ENCODE measurements around the gene UBE2V1. TPM values are rescaled to one million over a fixed set of nuclear protein-coding genes. Genes with fewer than 3 reads are reported as not detected.
A peak's percentile ranks its signal among the peaks of the same experiment; 100 is the strongest.

Gene UBE2V1
- total RNA-seq, 4 donors from 2014 or later, result 80.5 to 162 (median 99.0) TPM

DNA sequence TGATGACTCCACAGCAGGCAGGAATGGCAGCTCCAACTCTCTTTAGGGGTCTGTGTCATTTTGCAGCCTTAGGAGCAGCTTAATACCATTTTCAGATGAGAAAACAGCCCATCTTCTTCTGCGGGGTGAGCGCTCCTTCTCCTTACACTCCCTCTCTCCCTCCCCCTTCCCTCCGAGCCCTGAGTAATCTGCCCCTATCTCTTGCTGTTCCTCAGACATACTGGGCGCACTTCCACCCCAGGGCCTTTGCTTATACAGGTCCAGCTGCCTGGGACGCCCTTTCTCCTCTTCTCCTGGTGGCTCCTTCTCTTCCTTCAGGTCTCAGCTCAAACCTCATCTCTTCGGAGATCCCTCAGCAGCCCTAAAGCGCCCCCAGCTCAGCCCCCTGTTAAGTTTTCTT, 75.4 kb downstream of the UBE2V1 start:
- Histone ChIP-seq H3K9me3 (no peaks in the 10 kb centered on the region), H3K4me1 (peaks cover 36% of the 10 kb centered on the region), H3K36me3 (no peaks in the 10 kb centered on the region), H3K27ac (no peak overlapping the region), H3K4me3 (no peak overlapping the region), H3K27me3 (no peaks in the 10 kb centered on the region)
- TF ChIP-seq, protein P1, sequence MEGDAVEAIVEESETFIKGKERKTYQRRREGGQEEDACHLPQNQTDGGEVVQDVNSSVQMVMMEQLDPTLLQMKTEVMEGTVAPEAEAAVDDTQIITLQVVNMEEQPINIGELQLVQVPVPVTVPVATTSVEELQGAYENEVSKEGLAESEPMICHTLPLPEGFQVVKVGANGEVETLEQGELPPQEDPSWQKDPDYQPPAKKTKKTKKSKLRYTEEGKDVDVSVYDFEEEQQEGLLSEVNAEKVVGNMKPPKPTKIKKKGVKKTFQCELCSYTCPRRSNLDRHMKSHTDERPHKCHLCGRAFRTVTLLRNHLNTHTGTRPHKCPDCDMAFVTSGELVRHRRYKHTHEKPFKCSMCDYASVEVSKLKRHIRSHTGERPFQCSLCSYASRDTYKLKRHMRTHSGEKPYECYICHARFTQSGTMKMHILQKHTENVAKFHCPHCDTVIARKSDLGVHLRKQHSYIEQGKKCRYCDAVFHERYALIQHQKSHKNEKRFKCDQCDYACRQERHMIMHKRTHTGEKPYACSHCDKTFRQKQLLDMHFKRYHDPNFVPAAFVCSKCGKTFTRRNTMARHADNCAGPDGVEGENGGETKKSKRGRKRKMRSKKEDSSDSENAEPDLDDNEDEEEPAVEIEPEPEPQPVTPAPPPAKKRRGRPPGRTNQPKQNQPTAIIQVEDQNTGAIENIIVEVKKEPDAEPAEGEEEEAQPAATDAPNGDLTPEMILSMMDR (IDR thresholded peaks at IDR 0.05), result no peak
- TF ChIP-seq POLR2A (IDR thresholded peaks at IDR 0.05), result no peak
- no peak for TF ChIP-seq POLR2AphosphoS5 (IDR thresholded peaks at IDR 0.05)
- no peak for TF ChIP-seq EP300 (IDR thresholded peaks at IDR 0.05)
- WGBS, result 84% methylated on average over 7 of the region's 7 CpGs
- no peak for DNase-seq (ENCODE audit: low spot score in 2 of 2)

GRCh38 chr20:50037123-50037522, 75.8 kb downstream of the UBE2V1 start:
- Histone ChIP-seq H3K9me3 (no peaks in the 10 kb centered on the region), H3K4me3 (no peak overlapping the region), H3K4me1 (peaks cover 36% of the 10 kb centered on the region), H3K27ac (no peak overlapping the region), H3K27me3 (no peaks in the 10 kb centered on the region), H3K36me3 (no peaks in the 10 kb centered on the region)
- WGBS, result 30% methylated on average over 2 of the region's 3 CpGs
- DNase-seq (ENCODE audit: low spot score in 2 of 2), result no peak
- TF ChIP-seq EP300 (IDR thresholded peaks at IDR 0.05) (no peak), POLR2A (IDR thresholded peaks at IDR 0.05) (no peak), POLR2AphosphoS5 (IDR thresholded peaks at IDR 0.05) (no peak)
- TF ChIP-seq, protein P1 (IDR thresholded peaks at IDR 0.05), result no peak

DNA sequence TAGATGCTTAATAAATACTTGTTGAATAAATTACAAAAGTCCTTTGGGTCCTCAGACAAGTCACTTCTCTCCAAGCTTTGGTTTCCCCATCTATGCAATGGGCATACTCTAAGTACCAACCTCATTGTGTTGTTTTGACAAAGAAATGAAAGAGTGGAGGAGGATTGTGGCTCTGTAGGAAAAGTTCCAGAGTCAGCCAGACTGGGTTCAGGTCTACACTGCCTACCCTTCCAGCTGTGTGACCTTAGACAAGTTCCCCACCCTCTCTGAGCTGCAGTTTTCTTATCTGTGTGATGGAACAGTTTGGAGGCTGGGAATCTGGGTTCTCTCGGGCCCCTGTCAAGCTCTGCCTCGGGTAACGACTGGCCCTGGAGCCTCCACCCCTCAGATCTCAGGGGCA, 76.2 kb downstream of the UBE2V1 start:
- 58% methylated on average over 3 of the region's 3 CpGs for WGBS
- Histone ChIP-seq H3K4me3 (no peak overlapping the region), H3K27ac (no peak overlapping the region), H3K9me3 (no peaks in the 10 kb centered on the region), H3K27me3 (no peaks in the 10 kb centered on the region), H3K4me1 (peaks cover 36% of the 10 kb centered on the region), H3K36me3 (no peaks in the 10 kb centered on the region)
- no peak for TF ChIP-seq POLR2AphosphoS5 (IDR thresholded peaks at IDR 0.05)
- TF ChIP-seq, protein P1 (IDR thresholded peaks at IDR 0.05), result no peak
- TF ChIP-seq EP300 (IDR thresholded peaks at IDR 0.05), result no peak
- no peak for TF ChIP-seq POLR2A (IDR thresholded peaks at IDR 0.05)
- no peak for DNase-seq (ENCODE audit: low spot score in 2 of 2)

- H3K36me3 ChIP-seq, result no peaks in the 10 kb centered on the region
- DNase-seq (ENCODE audit: low spot score in 2 of 2), result no peak
- H3K9me3 ChIP-seq, result no peaks in the 10 kb centered on the region
- peaks cover 46% of the 10 kb centered on the region for H3K4me1 ChIP-seq
- 38% methylated on average over 7 of the region's 9 CpGs for WGBS
- no peak overlapping the region for H3K4me3 ChIP-seq
- TF ChIP-seq, protein P1 (IDR thresholded peaks at IDR 0.05), result no peak
- no peak for TF ChIP-seq POLR2AphosphoS5 (IDR thresholded peaks at IDR 0.05)
- TF ChIP-seq POLR2A (IDR thresholded peaks at IDR 0.05), result no peak
- no peak for TF ChIP-seq EP300 (IDR thresholded peaks at IDR 0.05)
- H3K27ac ChIP-seq, result peak overlapping the region; percentile 49
- no peaks in the 10 kb centered on the region for H3K27me3 ChIP-seq
Observed at GRCh38 chr20:50034567-50035180, 78.3 kb downstream of the UBE2V1 start.

- Histone ChIP-seq H3K27ac (no peak overlapping the region), H3K4me1 (peaks cover 51% of the 10 kb centered on the region), H3K4me3 (no peak overlapping the region), H3K36me3 (no peaks in the 10 kb centered on the region), H3K9me3 (no peaks in the 10 kb centered on the region), H3K27me3 (no peaks in the 10 kb centered on the region)
- DNase-seq (ENCODE audit: low spot score in 2 of 2), result no peak
- TF ChIP-seq POLR2AphosphoS5 (IDR thresholded peaks at IDR 0.05), result no peak
- TF ChIP-seq, protein P1 (IDR thresholded peaks at IDR 0.05), result no peak
- TF ChIP-seq EP300 (IDR thresholded peaks at IDR 0.05), result no peak
- TF ChIP-seq POLR2A (IDR thresholded peaks at IDR 0.05), result no peak
- WGBS, result 77% methylated on average over 9 of the region's 9 CpGs
Observed at GRCh38 chr20:50032955-50033666, 79.8 kb downstream of the UBE2V1 start.

All from suprapubic skin (tissue), 4 donors.